ENCODE data around the gene ADGRD2. TPM values are rescaled to one million over a fixed set of nuclear protein-coding genes. Genes with fewer than 3 reads are reported as not detected.

The ADGRD2 gene
- total RNA-seq, 3 donors from 2014 or later: 2.6 to 2.9 TPM; not detected in 1

DNA sequence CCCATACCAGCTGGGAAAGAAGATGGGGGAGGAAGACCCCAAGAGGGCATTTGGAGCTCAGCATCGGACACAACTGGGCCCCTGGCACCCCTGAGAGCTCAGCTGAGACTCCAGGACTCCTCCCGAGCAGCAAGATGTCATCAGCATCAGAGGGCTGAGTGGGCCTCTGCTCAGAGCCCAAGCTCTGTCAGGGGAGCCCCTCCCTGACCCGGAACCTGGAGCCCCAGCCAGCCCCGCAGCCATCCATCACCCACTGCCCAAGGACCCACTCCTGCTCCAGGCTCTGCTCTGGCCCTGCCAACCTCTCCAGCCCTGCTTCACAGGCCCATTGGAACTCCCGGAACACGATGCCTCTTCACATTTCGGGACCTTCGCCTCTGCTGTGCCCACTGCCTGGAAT is 47.2 kb downstream of the ADGRD2 start:
- no peak overlapping the region for H3K27ac ChIP-seq
- H3K36me3 ChIP-seq: no peaks in the 10 kb centered on the region
- no peaks in the 10 kb centered on the region for H3K9me3 ChIP-seq
- DNase-seq (ENCODE audit: low spot score in 2 of 2): no peak
- no peak overlapping the region for H3K4me3 ChIP-seq
- no peak for TF ChIP-seq CTCF (IDR thresholded peaks at IDR 0.05)
- TF ChIP-seq POLR2AphosphoS5 (IDR thresholded peaks at IDR 0.05): no peak
- no peak for TF ChIP-seq POLR2A (IDR thresholded peaks at IDR 0.05)
- intact Hi-C loops (cut with DNase I; ENCODE audit: low total_unique reads): no loop called here
- H3K27me3 ChIP-seq: peaks cover 0 to 21% of the 10 kb centered on the region in 2 donors
- no peaks in the 10 kb centered on the region for H3K4me1 ChIP-seq

DNA sequence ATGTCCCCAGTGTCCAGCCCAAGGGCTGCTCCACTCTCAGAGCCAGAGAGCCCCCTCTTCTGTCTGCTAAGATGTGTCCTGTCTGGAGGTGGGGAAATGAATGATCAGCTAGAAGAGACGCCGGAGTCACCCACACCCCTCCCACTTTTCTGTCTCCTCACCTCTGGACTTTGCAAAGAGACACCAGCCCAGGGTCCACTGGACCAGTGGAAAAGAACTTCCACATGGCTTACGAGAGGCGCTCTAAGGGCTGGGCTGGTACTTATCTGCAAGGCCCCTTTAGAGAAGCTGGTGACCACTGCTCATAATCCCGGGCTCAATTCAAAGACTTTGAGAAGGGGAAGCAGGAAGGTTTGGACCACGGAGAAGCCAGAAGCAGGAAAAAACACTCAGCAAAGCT is 47.8 kb downstream of the ADGRD2 start:
- Histone ChIP-seq H3K4me3 (no peak overlapping the region), H3K27me3 (peaks cover 0 to 27% of the 10 kb centered on the region in 2 donors)

DNA sequence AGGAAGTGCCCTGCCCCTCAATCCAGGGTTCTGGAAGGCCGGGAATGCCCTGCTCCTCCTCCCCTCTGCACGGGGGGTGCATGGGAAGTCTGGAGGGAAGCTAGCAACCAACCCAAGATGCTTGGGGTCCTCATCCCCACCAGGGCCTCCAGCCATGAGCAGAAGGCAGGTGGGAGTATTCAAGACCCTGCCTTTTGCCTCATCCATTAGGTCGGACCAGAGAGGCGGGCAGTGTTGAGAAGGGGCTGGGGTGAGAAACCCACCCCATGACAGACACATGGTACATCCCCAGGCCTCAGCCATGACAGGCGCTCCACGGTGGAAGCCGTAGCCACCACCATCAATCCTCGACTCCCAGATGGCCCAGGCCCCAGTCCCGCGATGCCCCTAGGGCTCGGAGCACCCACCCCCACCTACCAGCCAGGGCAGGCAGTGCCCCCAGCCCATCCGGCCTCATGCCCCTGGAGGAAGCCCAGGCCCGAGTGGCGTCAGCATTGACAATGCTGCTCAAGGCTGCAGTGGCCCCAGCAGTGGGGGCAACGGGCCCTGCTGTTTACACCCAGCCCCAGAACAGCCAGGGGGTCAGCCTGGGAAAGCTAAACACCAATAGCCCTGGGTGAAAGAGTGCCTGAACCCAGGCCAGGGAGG is 48.4 kb downstream of the ADGRD2 start:
- peaks cover 3 to 32% of the 10 kb centered on the region in 2 donors for H3K27me3 ChIP-seq
- H3K4me3 ChIP-seq: no peak overlapping the region
- H3K4me1 ChIP-seq: no peaks in the 10 kb centered on the region
- intact Hi-C loops (cut with DNase I; ENCODE audit: low total_unique reads): no loop called here
- no peak for TF ChIP-seq CTCF (IDR thresholded peaks at IDR 0.05)
- TF ChIP-seq POLR2A (IDR thresholded peaks at IDR 0.05): no peak
- TF ChIP-seq POLR2AphosphoS5 (IDR thresholded peaks at IDR 0.05): no peak
- H3K27ac ChIP-seq: no peak overlapping the region
- H3K36me3 ChIP-seq: no peaks in the 10 kb centered on the region
- no peaks in the 10 kb centered on the region for H3K9me3 ChIP-seq
- no peak for DNase-seq (ENCODE audit: low spot score in 2 of 2)

More for the DNA sequence above, 47.8 kb downstream of the ADGRD2 start:
- intact Hi-C loops (cut with DNase I; ENCODE audit: low total_unique reads): no loop called here
- TF ChIP-seq POLR2AphosphoS5 (IDR thresholded peaks at IDR 0.05) (no peak), CTCF (IDR thresholded peaks at IDR 0.05) (no peak)
- Histone ChIP-seq H3K4me1 (no peaks in the 10 kb centered on the region), H3K36me3 (no peaks in the 10 kb centered on the region), H3K27ac (no peak overlapping the region), H3K9me3 (no peaks in the 10 kb centered on the region)
- no peak for DNase-seq (ENCODE audit: low spot score in 2 of 2)

GRCh38 chr9:124499216-124499615 is 49.0 kb downstream of the ADGRD2 start:
- Histone ChIP-seq H3K9me3 (no peaks in the 10 kb centered on the region), H3K36me3 (no peaks in the 10 kb centered on the region), H3K4me1 (peaks cover 0 to 4% of the 10 kb centered on the region in 2 donors), H3K27me3 (peaks cover 3 to 38% of the 10 kb centered on the region in 2 donors), H3K4me3 (no peak overlapping the region), H3K27ac (no peak overlapping the region)
- intact Hi-C loops (cut with DNase I; ENCODE audit: low total_unique reads): no loop called here
- DNase-seq (ENCODE audit: low spot score in 2 of 2): no peak
- no peak for TF ChIP-seq CTCF (IDR thresholded peaks at IDR 0.05)
- no peak for TF ChIP-seq POLR2AphosphoS5 (IDR thresholded peaks at IDR 0.05)
- no peak for TF ChIP-seq POLR2A (IDR thresholded peaks at IDR 0.05)

DNA sequence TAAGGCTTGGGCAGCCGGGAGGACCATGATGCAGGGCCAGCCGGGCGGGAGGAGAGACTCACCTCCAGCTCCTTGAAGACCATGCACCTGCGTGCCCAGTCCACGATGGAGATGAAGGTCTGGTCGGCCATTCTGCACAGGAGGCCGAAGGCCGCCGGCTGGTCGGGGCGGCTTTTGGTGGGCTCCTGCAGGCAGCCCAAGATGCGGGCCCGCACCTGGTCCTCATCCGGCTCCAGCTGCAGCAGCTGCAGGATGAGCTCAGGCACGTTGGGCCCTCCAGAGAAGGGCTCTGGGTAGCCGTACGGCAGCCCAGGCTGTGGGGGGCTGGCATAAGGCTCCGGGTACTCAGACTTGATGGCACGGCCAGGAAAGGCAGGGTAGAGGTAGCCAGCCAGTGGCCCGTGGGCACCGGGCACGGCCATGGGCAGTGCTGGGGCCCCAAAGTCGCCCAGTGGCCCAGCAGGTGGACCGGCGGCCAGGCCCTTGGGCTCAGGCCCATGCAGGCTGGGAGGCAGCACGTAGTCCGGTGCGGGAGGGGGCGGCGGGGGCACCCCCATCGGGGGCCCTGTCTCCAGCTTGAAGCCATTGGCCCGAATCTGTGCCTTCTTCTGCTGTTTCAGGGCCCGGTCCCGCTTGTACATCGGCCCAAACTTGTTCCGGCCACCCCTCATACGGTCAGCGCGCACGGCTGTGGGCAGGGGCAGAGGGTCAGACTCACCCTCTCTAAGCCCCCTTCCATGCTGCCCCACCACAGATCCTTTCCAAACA is 50.0 kb downstream of the ADGRD2 start:
- Histone ChIP-seq H3K36me3 (no peaks in the 10 kb centered on the region), H3K9me3 (no peaks in the 10 kb centered on the region), H3K27me3 (peaks cover 6 to 45% of the 10 kb centered on the region in 2 donors), H3K27ac (no peak overlapping the region), H3K4me1 (peaks cover 0 to 5% of the 10 kb centered on the region in 2 donors), H3K4me3 (no peak overlapping the region)
- intact Hi-C loops (cut with DNase I; ENCODE audit: low total_unique reads): loop anchor here (5.0 to 10.0 kb wide), 2 partner anchors 885 to 1352 kb away; no protein-coding TSS in a partner anchor
- TF ChIP-seq CTCF (IDR thresholded peaks at IDR 0.05) (no peak), POLR2A (IDR thresholded peaks at IDR 0.05) (no peak), POLR2AphosphoS5 (IDR thresholded peaks at IDR 0.05) (no peak)
- no peak for DNase-seq (ENCODE audit: low spot score in 2 of 2)

Data from breast epithelium (tissue), 4 donors.